ENCODE measurements around the gene LMNTD2.
"Not testable (repeated sequence)": the region's sequence is repeated elsewhere in the genome, so short reads cannot be mapped to it uniquely, and the experiment has no call there.

The LMNTD2 gene

GRCh38 chr11:516918-517685, 43.4 kb downstream of the LMNTD2 start:
- in situ Hi-C loops (cut with MboI; ENCODE audit: low sequenced_read_pairs) = not testable (repeated sequence)

GRCh38 chr11:516400-516799, 44.1 kb downstream of the LMNTD2 start:
- in situ Hi-C loops (cut with MboI; ENCODE audit: low sequenced_read_pairs) = no loop called here

- in situ Hi-C loops (cut with MboI; ENCODE audit: low sequenced_read_pairs) = no loop called here
Measured at GRCh38 chr11:515131-515530, 45.4 kb downstream of the LMNTD2 start.

- in situ Hi-C loops (cut with MboI; ENCODE audit: low sequenced_read_pairs) = no loop called here
Measured at GRCh38 chr11:514606-515005, 45.9 kb downstream of the LMNTD2 start.

- in situ Hi-C loops (cut with MboI; ENCODE audit: low sequenced_read_pairs) = no loop called here
Measured at GRCh38 chr11:512761-513595, 47.6 kb downstream of the LMNTD2 start.

- in situ Hi-C loops (cut with MboI; ENCODE audit: low sequenced_read_pairs) = no loop called here
Measured at GRCh38 chr11:508956-509355, 51.6 kb downstream of the LMNTD2 start.

GRCh38 chr11:507727-508515, 52.6 kb downstream of the LMNTD2 start:
- in situ Hi-C loops (cut with MboI; ENCODE audit: low sequenced_read_pairs) = no loop called here

GRCh38 chr11:506995-507726, 53.4 kb downstream of the LMNTD2 start, which contains the start of gene RNH1:
TSS of gene RNH1 (minus strand) at chr11:507242. CDS start at chr11:502162, 5,080 bp downstream.
- in situ Hi-C loops (cut with MboI; ENCODE audit: low sequenced_read_pairs) = no loop called here

GRCh38 chr11:506238-506994, 54.1 kb downstream of the LMNTD2 start:
- in situ Hi-C loops (cut with MboI; ENCODE audit: low sequenced_read_pairs) = no loop called here

- in situ Hi-C loops (cut with MboI; ENCODE audit: low sequenced_read_pairs) = no loop called here
Measured at GRCh38 chr11:504994-505344, 55.6 kb downstream of the LMNTD2 start.
